ENCODE data around the gene ST6GALNAC3.

Gene ST6GALNAC3

DNA sequence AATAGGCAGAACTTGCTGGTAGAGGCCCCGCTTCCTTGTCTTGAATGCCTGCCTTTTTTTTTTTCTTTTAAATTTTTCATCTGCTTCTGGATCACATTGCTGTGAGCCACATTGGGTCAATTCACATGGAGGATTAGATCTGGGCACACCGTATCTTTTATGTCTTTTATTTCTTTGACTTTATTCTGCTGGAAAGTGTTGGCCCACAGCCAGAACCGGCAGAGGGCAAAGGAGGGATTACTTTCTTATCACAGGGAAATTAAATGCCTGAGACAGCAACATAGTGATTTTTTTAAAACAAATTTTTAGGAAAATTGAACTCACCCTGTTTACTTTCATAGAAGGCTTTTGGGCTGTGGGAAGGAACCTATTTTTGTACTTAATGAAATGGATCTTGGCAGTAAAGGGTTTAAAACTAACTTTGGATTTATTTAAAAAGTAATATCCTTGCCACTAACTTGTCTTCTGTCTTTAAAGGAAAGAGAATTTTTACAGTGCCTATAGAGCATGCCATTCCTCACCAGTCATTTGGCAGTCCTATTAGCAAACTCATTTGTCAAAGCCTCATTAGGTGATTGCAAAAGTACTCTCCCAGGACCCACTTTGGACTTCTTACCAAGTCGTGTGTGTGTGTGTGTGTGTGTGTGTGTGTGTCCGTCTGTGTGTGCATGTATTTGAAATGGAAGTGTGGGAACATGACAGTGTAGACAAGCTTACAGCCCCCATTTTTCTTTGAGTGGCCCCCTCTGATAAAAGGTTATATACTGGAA is 68.4 kb downstream of the ST6GALNAC3 start:
- DNase-seq (ENCODE audit: low read depth in 2 of 2), result no peak

DNA sequence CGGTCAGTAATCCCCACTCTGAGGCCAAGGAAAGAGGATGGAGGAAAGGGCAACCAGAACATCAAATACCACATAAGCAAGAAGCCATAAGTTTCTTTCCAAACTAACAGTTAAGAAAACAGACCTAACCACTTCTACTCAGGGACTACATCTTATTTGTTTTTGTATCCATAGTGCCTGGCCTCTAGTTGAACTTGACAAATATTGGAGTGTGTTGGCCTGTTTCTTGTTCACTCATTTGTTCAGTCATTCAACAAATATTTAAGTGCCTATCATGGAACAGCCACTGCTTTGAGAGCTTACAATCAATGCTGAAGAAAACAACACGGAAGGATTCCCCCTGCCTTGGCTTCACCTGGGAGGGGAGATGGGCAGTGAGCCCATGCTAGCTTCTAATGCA is 69.7 kb downstream of the ST6GALNAC3 start:
- no peak for DNase-seq (ENCODE audit: low read depth in 2 of 2)

DNA sequence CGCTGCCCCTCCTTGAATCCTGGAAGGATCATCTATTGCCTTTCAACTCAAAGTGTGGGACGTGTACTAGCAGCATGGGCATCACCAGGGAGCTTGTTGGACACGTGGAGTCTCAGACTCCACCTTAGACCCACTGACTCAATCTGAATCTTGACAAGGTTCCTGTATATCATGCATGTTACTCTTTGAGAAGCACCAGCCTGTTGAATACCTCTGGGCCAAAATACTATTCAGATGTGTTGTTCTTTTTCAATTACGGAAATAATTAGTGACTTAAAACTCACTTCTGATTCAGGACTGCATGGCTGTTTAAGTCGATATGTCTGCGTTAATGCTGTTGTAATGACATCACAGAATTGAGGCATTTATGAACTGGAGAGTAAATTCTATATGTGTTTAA is 70.8 kb downstream of the ST6GALNAC3 start:
- DNase-seq (ENCODE audit: low read depth in 2 of 2), result no peak

DNA sequence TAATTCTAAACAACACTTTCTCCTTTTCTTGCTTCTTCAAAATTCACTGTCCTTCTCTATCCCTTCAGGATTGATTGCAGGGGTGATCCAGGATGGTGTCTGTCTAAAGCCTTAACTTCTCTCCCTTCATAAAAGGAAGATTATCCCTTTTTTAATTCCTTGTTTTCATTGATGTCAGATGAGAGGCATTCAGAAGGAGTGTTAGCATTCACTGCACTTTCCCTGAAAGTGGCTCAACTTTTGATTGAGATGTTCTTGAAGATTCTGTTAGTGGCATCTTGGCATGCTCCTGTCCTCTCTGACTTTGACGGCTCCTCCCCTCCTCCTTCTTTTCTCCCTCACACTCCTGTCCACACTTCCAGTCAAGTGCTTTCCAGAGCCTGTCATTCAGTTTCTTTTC is 71.6 kb downstream of the ST6GALNAC3 start:
- no peak for DNase-seq (ENCODE audit: low read depth in 2 of 2)

DNA sequence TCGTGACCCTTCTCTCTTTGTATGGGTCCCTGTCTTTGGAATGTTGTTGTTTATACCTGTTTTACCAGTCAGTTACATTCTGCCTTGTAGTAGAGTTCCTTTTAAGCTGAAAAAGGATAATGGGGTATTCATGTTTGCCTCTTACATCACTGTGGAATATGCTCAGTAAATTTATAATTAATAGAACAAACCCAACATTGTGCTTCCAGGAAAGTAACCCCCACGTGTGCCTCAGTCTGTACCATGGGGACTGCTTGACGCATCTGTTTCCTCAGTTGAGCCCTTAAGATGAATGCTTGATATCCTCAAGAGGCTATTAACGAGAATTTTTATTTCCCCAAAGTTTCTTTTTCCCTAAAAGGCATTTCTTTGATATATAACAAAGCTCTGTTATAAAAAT is 73.4 kb downstream of the ST6GALNAC3 start:
- DNase-seq (ENCODE audit: low read depth in 2 of 2), result no peak

DNA sequence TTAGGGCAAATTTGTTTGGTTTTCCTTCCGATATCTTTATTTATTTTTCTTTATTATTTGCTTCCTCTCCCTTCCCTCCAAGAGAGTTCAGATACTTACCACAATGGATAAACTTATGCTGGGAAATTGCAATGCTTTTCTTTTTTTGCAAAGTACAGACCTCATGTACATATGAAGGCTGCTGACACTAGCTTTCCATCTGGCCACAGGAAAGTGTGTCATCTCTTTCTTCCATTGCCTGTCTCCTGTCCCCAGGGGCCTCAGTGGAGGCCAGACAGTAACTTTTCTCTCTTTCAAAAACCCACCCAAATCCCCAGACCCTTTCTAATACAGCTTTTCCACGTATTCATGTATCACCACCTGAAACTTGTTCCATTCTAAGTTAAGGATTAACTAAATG is 73.9 kb downstream of the ST6GALNAC3 start:
- DNase-seq (ENCODE audit: low read depth in 2 of 2), result no peak

DNA sequence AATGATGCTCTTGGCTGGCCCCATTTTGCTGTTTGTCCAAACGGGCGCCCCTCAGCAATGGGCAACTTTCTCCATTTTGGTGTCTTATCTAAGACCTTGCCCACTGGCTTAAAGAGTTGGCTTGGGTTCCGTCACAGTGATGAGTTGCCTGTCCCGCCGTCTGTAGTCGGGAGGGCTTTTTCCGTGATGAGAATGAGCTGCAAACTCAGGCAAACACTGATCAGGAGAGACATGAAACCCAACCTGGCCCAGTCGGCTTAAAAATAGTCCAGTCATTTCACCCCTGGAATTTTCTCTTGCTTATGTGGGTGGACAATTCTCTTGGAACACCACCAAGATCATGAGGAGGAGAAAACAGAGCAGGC is 79.3 kb downstream of the ST6GALNAC3 start:
- no peak for DNase-seq (ENCODE audit: low read depth in 2 of 2)

DNA sequence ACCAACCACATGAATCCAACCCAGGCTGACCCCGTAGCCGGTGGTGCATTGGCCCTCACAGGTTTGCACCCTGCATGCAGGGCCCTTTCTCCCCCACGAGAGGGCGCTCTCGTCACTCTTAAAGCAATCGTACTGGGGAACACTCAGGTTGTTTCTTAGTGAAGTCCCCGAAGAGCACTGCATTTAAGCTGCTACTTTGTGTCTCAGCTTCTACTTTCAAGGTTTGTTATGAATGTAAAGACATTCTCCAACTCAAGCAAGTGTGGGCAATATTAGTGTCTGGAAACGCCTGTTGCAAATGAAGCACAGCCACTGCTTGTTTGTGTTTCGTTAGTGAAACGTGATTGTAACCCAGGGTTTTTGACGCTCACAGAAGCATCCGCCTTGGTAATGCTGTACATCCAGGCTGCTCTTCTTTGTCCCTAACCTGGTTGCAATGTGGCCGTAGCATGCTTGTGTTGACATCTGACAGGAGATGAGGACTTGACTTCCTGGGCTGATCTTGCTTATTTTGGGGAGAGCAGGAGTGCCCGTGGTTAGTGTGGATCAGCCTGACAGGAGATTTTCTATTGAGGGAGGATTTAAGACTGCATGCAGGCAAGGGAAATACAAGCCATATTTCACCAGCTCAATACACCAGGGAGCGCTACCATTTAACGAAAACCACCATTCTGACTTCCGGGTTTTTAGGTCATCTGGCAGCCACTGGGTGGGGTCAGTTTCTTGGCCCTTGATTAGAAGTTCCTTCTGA is 79.8 kb downstream of the ST6GALNAC3 start:
- DNase-seq (ENCODE audit: low read depth in 2 of 2), result peak; percentile 72 to 76

DNA sequence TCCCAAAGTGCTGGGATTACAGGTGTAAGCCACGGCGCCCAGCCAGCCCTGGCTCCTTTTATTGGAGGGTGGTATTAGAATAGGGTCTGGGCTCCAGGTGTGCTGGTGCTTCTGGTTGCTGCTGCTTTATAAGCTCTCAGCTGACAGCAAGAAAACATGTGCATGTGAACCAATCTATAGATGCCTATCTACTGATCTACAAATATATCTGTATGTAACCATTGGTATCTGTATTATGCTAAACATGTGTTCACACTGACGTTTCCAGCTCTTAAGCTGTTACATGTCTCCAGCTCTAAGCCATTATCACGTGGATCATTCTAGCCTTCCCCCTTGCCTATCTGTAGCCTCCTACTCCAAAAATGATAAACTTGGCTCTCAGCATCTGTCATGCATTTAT is 82.4 kb downstream of the ST6GALNAC3 start:
- no peak for DNase-seq (ENCODE audit: low read depth in 2 of 2)

DNA sequence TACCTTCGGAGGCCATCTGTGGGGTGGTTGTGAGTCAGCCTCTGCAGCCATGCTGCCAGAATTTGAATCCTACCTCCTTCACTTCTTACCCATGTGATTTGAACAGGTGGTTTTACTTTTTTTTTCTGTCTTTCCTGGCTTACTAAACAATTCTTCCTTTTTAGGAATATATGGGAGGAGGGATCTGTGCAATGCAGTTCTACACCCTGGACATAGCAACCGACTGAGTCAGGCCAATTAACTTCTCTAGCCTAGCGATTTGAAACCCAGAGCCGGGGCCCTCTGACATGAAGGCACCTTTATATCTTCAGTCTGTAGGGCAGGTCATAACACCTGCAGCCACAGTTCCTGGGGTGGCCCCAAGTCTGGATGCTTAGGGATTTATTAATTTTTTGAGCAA is 83.6 kb downstream of the ST6GALNAC3 start:
- DNase-seq (ENCODE audit: low read depth in 2 of 2), result no peak

DNA sequence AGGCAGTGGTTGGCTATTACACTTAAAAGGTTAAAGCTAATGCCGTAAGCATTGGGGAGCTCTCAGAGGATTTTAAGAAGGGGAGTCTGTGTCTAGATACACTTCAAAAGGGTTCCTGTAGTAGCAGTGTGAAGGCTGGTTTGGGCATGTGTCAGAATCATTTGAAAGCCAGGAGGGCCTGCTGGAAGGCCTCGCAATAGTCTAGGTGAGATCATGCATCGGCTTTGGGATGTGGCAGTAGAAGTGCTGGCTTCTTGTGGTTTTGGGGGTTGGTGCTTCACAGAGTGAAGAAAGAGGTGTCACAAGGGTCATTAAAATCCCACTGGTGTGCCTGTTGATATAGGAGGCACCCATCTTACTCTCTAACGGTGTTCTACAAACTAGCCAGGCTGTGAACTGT is 85.7 kb downstream of the ST6GALNAC3 start:
- DNase-seq (ENCODE audit: low read depth in 2 of 2), result no peak

DNA sequence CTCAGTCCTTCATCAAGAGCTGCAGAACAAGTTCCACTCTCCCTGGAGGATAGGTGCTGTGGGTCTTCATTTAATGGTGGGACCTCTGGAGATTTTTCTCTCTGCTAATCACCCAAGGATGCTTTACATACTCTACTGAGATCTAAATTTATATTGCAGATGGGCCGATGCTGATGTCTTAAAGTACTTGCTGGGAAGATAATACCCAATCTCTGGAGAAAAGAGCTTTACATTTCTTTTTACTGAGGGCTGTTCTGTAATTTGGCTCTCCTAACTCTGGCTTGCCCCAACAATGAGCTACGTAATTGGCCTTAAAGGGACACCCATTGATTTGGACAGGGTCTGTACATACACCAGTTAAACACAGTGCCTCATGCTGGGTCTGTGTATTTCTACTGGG is 86.9 kb downstream of the ST6GALNAC3 start:
- no peak for DNase-seq (ENCODE audit: low read depth in 2 of 2)

DNA sequence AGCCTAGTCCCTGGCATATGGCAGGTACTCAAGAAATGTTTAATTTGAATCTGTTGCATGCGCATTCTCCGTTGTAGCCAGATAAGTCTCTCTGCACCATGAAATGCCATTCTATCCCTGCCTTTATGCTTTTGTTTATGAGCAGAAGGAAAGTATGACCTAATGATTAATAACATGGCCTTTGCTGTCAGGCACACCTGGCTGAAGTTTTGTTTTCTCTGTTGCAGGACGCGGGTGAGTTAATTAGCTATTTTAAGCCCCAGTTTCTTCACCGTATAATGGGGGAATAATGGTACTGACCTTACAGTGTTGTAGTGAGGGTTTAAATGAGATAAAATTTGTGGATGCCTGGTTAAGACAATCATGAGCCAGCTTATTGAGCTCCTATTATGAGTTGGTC is 87.7 kb downstream of the ST6GALNAC3 start:
- no peak for DNase-seq (ENCODE audit: low read depth in 2 of 2)

DNA sequence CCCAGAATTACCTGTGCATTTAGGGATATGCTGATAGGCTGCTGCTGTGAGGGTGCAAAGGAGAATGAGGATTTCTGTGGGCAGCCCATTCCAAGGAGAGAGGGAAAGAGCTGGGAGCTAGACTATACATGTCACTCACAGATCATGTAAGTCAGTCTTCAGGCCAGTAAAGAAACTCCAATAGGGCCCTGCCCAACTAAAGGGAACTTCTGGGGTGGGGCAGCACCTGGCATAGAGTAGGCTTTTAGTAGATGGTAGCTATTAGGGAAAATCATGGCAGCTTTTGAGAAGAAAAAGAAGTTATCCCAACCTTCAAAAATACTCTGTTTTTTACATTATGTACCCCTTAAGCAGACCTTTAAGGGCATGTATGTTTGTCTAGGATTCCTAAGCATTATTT is 89.6 kb downstream of the ST6GALNAC3 start:
- DNase-seq (ENCODE audit: low read depth in 2 of 2), result no peak

DNA sequence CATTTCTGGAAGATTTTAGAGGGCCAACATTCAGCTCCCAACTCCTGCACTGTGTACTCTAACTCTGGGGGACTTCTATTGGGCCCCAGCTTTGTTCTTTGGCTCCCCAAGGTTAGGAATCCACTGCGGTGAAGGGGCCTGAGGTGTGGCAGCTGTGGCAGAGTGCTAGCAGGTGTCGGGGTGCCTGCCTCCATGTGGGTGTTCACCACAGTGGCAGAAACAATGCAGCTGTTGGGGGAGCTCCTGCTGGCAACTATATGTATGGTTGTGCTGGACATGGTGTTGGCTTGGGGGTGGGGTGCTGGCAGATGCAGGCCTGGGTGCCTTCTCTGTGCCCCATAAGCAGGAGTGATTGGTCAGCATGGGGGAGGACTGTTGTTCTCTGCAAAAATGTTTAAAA is 95.5 kb downstream of the ST6GALNAC3 start:
- DNase-seq (ENCODE audit: low read depth in 2 of 2), result no peak

DNA sequence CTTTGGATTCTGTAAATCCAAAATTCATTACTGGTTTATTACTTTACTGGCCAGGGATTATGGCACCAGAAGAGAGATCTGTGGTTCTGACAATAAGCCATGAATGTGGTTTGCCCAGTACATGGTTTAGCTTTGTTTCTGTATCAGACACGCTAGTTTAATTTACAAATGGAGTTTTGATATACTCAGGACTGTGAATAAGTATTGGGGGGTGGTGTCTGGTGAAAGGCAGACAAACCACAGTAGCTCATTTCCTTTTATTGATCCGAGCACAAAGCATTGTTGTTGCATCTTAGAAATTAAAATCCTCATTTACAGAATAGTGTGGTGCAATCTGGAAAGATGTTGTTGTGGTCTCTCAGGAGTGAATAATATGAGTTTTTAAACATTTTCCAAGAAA is 96.0 kb downstream of the ST6GALNAC3 start:
- DNase-seq (ENCODE audit: low read depth in 2 of 2), result no peak

DNA sequence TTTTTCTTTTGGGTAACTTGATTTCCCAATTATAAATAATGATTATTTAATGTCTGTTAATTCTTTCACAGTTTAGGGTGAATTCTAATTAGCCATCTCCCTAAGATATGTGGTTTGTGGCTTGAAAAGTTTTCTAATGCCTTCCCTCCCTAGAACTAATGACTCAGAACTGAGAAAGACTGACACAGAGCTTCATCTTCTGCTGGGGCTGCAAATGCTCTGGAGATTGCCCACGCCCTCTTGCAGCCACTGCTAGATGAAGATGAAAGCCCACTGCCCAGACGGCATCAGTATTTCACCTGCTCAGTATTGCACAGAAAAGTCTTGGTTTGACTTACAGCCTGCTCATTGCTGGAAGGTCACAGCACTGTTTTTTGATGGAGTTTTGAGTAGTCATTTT is 101.5 kb downstream of the ST6GALNAC3 start:
- DNase-seq (ENCODE audit: low read depth in 2 of 2), result no peak

DNA sequence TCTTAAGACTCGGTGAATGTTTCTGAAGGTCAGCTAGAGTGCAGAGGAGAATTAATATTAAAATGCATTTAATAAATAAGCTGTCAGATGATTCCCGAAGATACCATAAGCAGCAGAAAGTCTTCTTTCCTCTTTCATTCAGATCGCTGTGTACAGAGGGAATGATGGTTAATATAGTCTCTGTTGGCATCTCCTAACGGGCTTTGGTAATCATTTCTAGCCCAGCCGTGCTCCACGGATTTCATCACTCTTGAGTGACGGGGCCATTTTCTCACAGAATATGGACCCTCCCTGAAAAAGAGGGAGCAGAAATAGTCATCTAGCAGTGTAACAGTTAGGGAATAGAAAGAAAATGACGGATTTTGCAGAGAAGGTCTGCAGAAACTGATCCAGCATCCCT is 103.1 kb downstream of the ST6GALNAC3 start:
- DNase-seq (ENCODE audit: low read depth in 2 of 2), result no peak

DNA sequence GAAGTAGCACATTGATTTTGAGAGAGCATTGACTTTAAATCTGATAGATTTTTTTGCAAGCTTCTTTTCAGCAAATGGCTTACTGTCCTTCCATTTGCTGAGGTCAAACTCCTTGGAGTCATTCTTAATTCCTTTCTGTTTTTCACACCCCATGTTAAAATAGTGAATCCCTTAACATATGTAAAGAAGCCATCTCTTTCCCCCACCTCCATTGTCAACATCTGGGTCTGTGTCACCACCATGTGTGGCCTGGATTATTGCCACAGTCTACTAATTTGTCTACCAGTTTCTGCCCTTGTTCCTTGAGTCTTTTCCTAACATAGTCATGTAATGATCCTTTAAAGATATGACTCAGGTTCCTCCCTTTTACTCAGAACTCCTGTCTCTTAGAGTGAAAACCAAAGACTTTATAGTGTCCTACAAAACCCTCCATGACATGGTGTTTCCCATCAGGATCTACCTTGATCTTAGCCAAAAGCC is 104.7 kb downstream of the ST6GALNAC3 start:
- no peak for DNase-seq (ENCODE audit: low read depth in 2 of 2)

DNA sequence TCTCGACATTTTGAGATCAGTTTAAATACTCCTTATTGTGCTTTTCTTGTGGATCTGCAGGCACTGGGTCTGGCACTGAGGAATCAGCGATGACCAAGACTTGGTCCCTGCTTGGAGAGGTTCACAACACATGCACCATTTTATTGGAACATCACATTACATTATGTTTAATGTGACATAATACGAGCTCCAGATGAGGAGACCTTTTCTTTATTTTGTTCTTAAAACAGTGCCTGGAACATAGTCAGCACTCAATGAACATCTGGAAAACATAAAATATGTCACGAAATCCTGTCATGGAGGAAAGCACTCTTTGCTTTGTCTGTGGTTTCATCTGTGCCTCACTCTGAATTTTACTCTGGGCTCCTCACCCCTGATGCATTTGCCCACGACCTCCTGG is 110.7 kb downstream of the ST6GALNAC3 start:
- no peak for DNase-seq (ENCODE audit: low read depth in 2 of 2)

DNA sequence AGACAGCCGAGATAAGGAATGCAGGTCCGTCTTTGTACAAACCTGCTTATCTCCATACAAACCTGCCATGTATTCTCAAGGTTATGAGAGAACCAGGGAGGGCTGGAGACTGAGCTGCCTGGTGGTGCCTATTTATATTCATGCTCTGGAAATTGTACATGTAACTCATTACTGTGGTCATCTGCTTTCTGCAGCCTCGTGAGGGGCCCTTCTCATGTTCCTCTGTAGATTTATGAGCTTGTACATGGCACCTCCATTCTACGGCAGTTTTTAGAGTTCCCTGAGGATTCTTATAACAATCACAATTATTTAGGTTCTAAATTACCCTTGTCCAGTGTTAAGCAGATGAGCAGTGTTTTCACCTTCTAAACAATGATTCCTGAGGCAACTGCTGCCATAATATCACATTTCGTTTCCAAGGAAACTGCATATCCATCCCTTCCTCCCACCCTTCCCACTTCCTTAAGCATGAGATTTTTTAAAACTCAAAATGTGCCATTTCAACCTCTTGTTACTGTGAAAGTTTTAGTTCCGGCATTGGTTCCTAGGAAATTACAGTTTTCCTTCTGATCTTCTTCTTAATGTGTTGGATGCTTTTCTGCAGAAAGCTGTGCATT is 112.1 kb downstream of the ST6GALNAC3 start:
- DNase-seq (ENCODE audit: low read depth in 2 of 2), result no peak

DNA sequence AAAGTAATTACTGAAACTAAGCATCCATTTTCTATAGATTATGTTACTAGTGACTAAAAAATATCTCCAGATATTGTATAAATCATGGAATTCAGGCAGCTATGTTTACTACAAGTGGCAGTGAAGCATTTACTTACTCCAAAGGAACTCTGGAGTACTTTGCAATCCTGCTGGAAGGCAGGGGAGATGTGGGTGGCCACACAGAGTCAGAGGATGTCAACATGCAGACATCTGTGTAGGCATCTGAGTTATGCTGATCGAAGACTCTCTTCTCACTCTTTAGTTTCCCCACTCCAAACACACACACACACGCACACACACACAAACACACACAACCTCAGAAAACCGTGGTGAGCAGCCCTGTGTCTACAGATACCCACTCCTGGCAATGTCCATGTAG is 112.9 kb downstream of the ST6GALNAC3 start:
- DNase-seq (ENCODE audit: low read depth in 2 of 2), result no peak

DNA sequence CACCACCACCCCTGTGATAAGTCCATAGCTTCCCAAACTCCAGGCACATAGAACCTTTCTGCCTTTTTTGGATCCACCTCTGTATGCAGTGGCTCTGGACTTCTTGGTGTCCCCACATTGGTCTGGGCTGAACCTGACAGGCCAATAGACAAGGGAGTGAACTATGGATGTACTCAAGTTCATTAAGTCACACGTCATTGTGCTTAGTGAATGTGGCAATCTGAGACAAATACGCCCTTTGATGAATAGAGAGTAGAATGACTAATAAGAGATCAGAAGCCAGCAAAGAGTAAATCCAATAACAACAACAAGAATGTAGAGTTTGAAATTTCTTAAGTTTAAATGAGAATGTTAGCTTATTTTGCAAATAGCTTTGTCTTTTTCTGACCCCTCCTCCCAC is 114.8 kb downstream of the ST6GALNAC3 start:
- no peak for DNase-seq (ENCODE audit: low read depth in 2 of 2)

Measured in activated CD4-positive, alpha-beta T cell treated with anti-CD3 and anti-CD28 coated beads for 24 hours (primary cell).